Femur (tissue), 1 donor: ENCODE measurements around the gene SBF2.
"Not testable (repeated sequence)": the region's sequence is repeated elsewhere in the genome, so short reads cannot be mapped to it uniquely, and the experiment has no call there.

Experiments
- DNase-seq: peaks from one replicate; pipeline ENCODE4 v3.0.0-alpha.2; 2017

SBF2 gene

GRCh38 chr11:10298342-10298741 lies 4.3 kb upstream of the SBF2 start:
- DNase-seq, result no peak

- no peak for DNase-seq
Measured at GRCh38 chr11:10295064-10295901, 1.3 kb upstream of the SBF2 start.

GRCh38 chr11:10294290-10294953 lies 403 bp upstream of the SBF2 start:
- DNase-seq, result peak; percentile 72

DNA sequence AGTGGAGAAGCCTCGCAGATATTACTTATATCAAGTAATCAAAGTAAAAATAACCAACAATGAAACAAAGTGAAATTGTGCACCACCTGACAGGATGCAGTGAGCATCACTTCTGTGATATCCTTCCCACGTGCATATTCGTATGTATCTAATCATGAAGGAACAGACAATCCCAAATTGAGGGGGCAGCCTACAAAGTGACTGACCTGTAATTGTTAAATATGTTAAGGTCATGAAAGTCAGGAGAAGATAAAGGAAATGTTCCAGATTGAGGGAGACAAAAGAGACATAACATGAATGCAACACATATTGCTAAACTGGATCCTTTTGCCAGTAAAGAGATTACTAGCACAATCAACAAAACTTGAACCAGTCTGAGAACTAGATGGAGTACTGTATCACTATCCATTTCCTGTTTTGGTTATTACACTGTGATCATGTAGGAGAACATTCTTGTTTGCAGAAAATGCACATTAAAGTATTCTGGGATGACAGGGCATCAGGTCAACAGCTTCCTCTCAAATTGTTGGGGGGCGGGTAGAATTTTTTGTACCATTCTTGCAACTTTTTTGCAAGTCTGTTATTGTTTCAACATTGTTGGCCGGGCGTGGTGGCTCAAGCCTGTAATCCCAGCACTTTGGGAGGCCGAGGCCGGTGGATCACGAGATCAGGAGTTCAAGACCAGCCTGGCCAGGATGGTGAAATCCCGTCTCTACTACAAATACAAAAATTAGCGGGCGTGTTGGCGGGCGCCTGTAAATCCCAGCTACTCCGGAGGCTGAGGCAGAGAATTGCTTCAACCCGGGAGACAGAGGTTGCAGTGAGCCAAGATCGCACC lies 2.0 kb downstream of the SBF2 start:
- DNase-seq, result no peak

DNA sequence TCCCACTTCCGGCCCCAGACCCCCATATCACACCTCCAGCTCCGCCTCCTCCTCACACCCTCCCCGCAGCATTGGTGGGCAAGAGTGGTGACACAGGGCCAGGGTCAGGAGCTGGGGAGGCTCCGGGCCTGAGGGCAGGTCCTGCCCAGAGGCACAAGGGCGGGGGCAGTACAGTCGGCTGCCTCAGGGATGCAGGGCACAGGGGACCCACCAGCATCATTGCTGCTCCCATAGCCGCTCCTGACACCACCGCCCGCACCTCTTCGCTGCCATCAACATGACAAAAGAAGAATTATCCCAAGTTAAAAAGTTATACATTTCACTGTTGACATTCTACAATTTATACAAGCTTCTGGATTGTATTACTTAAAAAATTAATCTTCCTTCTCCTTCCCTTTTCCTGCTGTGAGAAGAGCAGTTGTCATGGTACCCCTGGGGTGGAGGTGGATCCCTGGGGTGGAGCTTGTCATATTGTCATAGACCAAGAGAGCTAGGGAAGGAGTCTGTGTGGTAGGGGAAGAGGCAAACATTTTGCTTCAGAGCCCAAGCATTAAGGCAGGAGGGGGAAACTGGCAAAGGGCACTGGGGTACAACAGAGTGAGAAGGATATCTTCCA lies 4.1 kb downstream of the SBF2 start:
- DNase-seq, result no peak

DNA sequence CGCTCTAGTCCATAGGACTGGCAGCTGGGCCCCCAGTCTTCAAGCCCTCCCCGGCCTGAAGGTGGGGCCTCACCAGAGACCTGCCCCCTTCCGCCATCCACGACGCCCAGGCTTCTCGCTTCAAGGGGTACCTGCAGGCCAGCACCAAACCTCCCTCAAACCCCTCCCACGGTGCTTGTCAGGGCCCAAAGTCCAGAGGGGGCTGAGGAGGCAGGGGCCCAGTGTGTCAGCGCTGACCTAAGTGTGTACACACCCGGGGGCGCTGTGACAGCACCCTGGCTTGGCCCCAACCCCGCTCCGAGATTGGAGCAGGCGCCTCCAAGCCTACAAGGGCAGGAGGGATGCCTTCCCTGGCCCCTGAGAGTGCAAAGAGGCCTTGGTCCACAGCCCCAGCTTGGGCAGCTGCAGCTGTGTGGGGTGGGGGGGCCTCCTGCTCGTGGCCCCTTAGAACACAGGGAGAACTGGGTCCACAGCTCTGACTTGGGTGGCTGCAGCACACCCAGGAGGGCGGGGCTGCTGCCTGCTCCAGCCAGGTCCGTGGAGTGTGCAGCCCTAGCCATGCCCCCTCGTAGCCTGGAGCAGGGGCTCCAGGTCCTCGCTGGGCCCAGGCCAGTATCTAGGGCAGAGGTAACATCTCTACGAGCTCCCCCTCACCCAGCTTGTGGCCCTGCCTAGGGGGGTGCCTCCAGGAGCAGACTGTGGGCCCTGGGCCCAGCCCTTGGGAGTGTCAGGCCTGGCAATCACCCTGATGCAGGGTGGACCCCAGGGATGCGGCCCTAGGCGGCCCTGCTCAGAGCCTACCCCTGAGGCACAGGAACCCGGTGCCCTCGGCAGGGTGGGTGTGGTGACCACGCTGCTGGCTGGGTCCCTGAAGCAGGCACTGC lies 4.9 kb downstream of the SBF2 start:
- DNase-seq, result no peak

- DNase-seq, result no peak
Measured at GRCh38 chr11:10287766-10288715, 6.0 kb downstream of the SBF2 start.

DNA sequence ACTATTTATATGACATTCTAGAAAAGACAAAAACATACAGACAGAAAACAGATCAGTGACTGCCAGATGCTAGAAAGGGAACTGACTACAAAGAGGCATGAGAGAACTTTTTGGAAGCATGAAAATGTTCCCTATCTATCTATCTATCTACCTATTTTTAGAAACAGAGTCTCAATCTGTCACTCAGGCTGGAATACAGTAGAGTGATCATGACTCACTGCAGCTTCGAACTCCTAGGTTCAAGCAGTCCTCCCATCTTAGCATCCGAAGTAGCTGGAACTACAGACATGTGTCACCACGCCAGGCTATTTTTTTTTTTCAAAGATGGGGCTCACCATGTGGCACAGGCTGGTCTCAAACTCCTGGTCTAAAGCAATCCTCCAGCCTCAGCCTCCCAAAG lies 6.9 kb downstream of the SBF2 start:
- DNase-seq, result no peak

GRCh38 chr11:10285148-10285802 lies 8.7 kb downstream of the SBF2 start:
- no peak for DNase-seq

DNA sequence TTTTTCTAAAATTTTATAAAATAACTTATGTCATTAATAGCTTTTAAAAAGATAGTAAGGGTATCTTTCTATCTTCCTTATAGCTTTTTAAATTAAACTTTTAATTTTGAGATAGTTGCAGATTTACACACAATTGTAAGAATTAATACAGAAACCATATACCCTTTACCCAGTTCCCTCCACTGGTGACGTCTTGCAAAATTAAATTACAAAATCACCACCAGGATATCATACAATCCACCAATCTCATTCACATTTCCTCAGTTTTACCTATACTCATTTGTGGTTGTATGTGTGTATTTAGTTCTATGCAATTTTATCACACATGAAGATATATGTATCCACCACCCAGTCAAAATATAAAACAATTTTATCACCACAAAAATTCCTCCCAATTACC lies 10.0 kb downstream of the SBF2 start:
- DNase-seq, result no peak

DNA sequence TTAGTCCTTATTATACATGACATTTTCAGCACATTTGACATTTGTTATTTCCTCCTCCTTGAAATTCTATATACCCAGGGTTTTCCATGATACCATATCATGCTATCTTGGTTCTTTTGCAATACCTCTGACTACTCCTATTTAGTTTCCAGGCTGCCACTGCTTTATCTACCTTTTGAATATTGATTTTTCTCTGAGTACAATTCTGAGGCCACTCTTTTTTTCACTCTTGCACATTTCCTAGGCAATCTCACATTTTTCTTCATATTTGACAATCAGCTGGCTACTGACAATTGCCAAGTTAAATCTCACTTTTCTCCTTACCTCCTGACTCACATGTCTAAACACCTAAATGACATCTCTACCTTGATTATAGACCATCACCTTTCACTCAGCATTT lies 11.9 kb downstream of the SBF2 start:
- DNase-seq, result no peak

DNA sequence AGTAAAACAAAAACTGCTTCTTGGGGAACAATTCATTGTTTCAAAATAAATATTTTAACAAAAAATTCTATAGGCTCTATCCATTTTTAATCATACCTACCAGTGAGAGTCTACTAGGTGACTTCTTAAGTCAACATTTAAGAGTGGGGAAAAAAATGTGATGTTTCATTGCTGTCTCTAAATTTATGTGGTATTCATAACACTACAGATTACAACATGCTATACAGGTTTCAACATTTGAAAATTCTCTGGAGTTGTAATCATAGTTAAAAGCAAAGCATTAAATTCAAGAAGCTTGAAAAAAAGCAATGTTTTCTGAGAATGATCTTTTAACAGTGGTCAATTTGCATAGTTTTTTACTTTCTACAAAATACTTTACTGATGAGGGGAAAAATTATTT lies 18.3 kb downstream of the SBF2 start:
- no peak for DNase-seq

DNA sequence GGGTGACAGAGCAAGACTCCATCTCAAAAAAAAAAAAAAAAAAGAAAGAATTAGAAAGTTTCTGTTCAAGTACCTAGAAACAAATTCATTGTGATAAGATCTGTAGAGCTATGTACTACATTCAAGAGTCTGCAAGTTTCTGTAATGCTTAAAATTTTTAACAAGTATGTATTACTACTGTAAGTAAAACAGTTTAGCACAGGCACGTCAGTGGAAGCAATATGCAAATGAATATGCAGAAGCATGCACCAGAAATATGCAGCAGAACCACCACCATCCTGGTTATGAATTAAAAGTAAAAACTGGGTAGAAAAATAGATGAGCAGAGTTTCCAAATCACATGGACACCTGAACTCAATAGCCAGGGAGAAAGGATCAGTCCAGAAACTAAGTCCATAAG lies 19.3 kb downstream of the SBF2 start:
- DNase-seq, result no peak

DNA sequence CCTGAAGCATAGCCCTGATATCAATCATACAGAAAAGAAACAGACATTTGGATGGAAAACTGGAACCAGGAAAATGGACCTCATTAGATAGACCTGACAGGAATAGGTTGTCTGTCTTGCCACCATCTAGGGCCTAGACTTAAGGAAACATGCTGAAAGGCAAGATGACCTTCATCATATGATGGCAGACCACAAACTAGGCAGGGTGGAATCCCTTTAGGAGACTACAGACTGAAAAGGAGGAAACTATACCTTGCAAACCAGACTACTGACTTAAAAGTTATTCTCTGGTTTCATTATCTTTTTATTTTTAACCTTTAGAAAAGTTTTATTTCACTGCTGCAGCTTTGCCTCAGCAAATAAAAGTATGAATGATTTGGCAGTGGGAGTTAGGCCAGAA lies 20.3 kb downstream of the SBF2 start:
- DNase-seq, result no peak

- no peak for DNase-seq
Measured at GRCh38 chr11:10272132-10272531, 21.9 kb downstream of the SBF2 start.

DNA sequence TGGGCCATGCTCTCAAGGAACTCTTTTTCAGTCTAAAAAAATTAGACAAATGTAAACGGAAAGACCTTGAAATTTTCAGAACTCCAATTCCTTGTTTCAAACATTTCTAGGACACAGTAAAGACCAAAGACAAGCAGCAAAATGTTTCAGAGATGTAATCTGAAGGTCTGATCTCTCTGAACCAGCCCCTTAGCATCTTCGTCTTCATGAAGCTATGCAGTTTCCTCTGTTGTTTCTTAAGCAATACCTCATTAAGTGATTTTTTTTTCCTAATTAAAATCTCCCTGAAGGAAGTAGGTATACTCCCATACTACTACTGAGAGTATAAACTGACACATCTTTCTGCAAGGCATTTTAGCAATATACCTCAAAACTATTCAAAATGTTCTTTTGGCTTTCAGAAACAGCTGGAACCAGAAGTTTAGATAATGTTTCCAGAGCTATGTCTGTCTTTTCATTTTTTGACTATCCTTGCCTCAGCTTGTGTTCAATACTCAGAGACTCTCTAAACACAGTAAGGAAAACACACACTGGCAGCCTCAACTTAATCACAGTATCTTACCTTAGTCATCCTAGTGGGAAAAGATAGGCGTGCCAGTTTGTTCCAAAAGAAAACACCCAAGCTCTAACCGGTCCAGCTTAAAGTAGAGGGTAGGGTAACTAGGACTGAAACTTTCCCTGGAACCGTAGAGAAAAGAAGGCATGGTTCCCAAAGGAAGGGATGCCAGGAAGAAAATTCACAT lies 25.1 kb downstream of the SBF2 start:
- no peak for DNase-seq

DNA sequence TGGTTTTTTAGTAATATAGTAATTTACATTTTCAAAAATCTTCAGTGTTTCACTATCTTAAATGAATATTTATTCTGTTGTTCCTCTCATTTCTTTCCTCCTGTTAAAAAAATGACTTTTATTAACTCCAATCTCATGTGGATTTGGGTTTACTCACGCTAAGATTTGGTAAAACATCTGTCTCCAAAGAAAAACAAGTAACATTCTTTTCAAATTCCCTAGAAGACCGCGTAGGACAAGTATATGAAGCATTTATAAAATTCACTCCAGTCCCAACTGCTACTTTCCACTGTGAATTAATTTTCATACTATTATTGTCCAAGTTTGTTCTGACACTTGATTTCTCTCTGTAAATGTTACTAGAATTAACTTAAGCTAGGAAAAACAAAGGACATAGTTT lies 26.2 kb downstream of the SBF2 start:
- DNase-seq, result no peak

- DNase-seq, result no peak
Measured at GRCh38 chr11:10265936-10266335, 28.1 kb downstream of the SBF2 start.

- not testable (repeated sequence) for DNase-seq
Measured at GRCh38 chr11:10264716-10265115, 29.3 kb downstream of the SBF2 start.

DNA sequence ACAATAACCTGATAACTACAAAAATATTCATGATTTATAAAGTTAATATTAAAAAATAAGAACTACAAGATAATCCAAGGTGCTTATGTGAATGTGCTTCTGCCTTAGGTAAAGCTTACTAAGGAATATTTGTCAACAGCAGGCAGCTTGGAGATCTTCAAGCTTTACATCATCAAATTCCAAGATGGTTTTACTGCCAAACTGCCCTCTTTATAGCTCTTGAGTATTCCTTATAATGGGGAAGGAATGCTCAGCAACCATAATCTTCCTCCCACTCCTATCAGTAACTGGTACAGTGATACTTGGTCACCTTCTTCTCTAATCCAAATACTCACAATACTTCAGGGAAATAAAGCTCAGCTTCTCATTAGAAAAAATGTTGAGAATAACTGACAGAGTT lies 30.1 kb downstream of the SBF2 start:
- DNase-seq, result no peak
